ENCODE measurements around the gene RPS8. TPM values are rescaled to one million over a fixed set of nuclear protein-coding genes. Genes with fewer than 3 reads are reported as not detected.

The RPS8 gene
- total and polyA plus RNA-seq, 4 donors = 258 to 891 (median 575) TPM

DNA sequence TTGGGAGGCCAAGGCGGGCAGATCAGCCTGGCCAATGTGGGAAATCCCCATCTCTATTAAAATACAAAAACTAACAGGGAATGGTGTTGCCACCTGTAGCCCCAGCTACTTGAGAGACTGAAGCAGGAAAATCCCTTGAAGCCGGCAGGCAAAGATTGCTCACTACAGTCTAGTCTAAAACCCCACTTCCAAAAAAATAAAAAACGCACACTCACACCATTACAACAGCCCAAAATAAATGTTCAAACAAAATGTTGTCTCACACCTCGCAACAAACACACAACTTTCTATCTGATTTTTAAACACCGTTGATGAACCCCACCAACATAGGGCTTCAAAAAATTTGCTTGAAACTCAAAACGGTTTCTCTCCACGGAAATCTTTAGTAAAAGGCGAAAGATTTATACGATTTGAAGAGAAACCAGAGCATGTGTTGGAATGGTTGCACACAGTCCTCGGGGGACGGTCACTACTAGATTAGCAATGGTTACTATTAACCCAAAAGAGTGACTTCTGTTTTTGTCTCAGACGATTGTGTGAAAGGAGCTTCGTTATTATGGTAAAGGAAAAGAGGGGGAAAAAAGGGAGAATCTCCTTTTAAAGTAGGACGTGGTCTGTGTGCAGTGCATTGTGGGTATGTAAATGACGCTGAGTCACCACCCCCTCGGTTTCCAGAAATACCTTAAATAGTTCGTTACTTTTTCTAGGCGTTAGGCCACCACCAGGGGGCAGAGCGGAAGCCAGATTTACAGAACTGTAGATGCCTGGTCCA is 44.4 kb upstream of the RPS8 start, which contains the start of gene RNU5D-1:
Gene RNU5D-1 (minus strand): TSS at position 430 of the 772 bp plus-strand sequence.
- WGBS = under 1% methylated on average over 19 of the region's 19 CpGs
- H3K4me3 ChIP-seq (ENCODE audit: low read depth in 1 of 3, low read length in 3 of 3) = peak within 1 kb of the TSS in 1 of 3 donors; percentile 9

More for the DNA sequence above, 44.4 kb upstream of the RPS8 start, which contains the start of gene RNU5D-1:
- no peaks in the 10 kb centered on the region for H3K36me3 ChIP-seq (ENCODE audit: control insufficient read depth in 4 of 4, insufficient read depth in 3 of 4, low read depth in 1 of 4, low read length in 3 of 4)
- TF ChIP-seq EGR1 (IDR thresholded peaks at IDR 0.05; ENCODE audit: low read depth in 2 of 2) = peak; percentile 33 to 54
- peak; percentile 2 to 4 for TF ChIP-seq HNF4A (conservative IDR thresholded peaks at IDR 0.05)
- TF ChIP-seq YY1 (IDR thresholded peaks at IDR 0.05) = peak; percentile 43
- TF ChIP-seq RXRA (IDR thresholded peaks at IDR 0.05) = peak in 1 of 2 donors; percentile 6
- peak; percentile 64 to 76 for TF ChIP-seq RAD21 (IDR thresholded peaks at IDR 0.05)
- TF ChIP-seq, protein P1, sequence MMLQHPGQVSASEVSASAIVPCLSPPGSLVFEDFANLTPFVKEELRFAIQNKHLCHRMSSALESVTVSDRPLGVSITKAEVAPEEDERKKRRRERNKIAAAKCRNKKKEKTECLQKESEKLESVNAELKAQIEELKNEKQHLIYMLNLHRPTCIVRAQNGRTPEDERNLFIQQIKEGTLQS (IDR thresholded peaks at IDR 0.05) = peak; percentile 69
- TF ChIP-seq, protein P2, sequence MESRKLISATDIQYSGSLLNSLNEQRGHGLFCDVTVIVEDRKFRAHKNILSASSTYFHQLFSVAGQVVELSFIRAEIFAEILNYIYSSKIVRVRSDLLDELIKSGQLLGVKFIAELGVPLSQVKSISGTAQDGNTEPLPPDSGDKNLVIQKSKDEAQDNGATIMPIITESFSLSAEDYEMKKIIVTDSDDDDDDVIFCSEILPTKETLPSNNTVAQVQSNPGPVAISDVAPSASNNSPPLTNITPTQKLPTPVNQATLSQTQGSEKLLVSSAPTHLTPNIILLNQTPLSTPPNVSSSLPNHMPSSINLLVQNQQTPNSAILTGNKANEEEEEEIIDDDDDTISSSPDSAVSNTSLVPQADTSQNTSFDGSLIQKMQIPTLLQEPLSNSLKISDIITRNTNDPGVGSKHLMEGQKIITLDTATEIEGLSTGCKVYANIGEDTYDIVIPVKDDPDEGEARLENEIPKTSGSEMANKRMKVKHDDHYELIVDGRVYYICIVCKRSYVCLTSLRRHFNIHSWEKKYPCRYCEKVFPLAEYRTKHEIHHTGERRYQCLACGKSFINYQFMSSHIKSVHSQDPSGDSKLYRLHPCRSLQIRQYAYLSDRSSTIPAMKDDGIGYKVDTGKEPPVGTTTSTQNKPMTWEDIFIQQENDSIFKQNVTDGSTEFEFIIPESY (IDR thresholded peaks at IDR 0.05) = peak; percentile 39
- peak; percentile 39 for TF ChIP-seq GABPA (IDR thresholded peaks at IDR 0.05 in 1 of 2, conservative IDR thresholded peaks at IDR 0.05 in 1 of 2)
- no peak for TF ChIP-seq NR2F2 (IDR thresholded peaks at IDR 0.05)
- TF ChIP-seq, protein P3, sequence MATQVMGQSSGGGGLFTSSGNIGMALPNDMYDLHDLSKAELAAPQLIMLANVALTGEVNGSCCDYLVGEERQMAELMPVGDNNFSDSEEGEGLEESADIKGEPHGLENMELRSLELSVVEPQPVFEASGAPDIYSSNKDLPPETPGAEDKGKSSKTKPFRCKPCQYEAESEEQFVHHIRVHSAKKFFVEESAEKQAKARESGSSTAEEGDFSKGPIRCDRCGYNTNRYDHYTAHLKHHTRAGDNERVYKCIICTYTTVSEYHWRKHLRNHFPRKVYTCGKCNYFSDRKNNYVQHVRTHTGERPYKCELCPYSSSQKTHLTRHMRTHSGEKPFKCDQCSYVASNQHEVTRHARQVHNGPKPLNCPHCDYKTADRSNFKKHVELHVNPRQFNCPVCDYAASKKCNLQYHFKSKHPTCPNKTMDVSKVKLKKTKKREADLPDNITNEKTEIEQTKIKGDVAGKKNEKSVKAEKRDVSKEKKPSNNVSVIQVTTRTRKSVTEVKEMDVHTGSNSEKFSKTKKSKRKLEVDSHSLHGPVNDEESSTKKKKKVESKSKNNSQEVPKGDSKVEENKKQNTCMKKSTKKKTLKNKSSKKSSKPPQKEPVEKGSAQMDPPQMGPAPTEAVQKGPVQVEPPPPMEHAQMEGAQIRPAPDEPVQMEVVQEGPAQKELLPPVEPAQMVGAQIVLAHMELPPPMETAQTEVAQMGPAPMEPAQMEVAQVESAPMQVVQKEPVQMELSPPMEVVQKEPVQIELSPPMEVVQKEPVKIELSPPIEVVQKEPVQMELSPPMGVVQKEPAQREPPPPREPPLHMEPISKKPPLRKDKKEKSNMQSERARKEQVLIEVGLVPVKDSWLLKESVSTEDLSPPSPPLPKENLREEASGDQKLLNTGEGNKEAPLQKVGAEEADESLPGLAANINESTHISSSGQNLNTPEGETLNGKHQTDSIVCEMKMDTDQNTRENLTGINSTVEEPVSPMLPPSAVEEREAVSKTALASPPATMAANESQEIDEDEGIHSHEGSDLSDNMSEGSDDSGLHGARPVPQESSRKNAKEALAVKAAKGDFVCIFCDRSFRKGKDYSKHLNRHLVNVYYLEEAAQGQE (IDR thresholded peaks at IDR 0.05) = peak; percentile 64
- TF ChIP-seq FOXA1 (IDR thresholded peaks at IDR 0.05) = peak; percentile 32
- no peak for TF ChIP-seq HNF4G (IDR thresholded peaks at IDR 0.05)
- TF ChIP-seq, protein P4, sequence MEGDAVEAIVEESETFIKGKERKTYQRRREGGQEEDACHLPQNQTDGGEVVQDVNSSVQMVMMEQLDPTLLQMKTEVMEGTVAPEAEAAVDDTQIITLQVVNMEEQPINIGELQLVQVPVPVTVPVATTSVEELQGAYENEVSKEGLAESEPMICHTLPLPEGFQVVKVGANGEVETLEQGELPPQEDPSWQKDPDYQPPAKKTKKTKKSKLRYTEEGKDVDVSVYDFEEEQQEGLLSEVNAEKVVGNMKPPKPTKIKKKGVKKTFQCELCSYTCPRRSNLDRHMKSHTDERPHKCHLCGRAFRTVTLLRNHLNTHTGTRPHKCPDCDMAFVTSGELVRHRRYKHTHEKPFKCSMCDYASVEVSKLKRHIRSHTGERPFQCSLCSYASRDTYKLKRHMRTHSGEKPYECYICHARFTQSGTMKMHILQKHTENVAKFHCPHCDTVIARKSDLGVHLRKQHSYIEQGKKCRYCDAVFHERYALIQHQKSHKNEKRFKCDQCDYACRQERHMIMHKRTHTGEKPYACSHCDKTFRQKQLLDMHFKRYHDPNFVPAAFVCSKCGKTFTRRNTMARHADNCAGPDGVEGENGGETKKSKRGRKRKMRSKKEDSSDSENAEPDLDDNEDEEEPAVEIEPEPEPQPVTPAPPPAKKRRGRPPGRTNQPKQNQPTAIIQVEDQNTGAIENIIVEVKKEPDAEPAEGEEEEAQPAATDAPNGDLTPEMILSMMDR (IDR thresholded peaks at IDR 0.05; ENCODE audit: low read depth, low read length, missing input control) = peak; percentile 86
- TF ChIP-seq, protein P5, sequence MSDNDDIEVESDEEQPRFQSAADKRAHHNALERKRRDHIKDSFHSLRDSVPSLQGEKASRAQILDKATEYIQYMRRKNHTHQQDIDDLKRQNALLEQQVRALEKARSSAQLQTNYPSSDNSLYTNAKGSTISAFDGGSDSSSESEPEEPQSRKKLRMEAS (IDR thresholded peaks at IDR 0.05) = peak; percentile 64
- TF ChIP-seq JUND (IDR thresholded peaks at IDR 0.05) = peak; percentile 96 to 98
- TF ChIP-seq TAF1 (conservative IDR thresholded peaks at IDR 0.05) = peak; percentile 51
- TF ChIP-seq SP1 (IDR thresholded peaks at IDR 0.05) = peak; percentile 77
- peak; percentile 48 for TF ChIP-seq FOXA2 (IDR thresholded peaks at IDR 0.05)
- H3K9me3 ChIP-seq (ENCODE audit: control insufficient read depth in 4 of 4, low read length in 3 of 4) = no peaks in the 10 kb centered on the region
- peak within 1 kb of the TSS; percentile 90 to 98 for H3K27ac ChIP-seq (ENCODE audit: low read depth in 1 of 2, low read length in 2 of 2)
- peaks cover 0 to 1% (median 0%) of the 10 kb centered on the region in 4 donors for H3K4me1 ChIP-seq (ENCODE audit: control insufficient read depth in 4 of 4, insufficient read depth in 4 of 4, low read length in 3 of 4)
- DNase-seq (ENCODE audit: low spot score) = peak; percentile 95
- H3K27me3 ChIP-seq (ENCODE audit: control insufficient read depth in 4 of 4, insufficient read depth in 4 of 4, low read length in 3 of 4) = no peaks in the 10 kb centered on the region
- H3K9ac ChIP-seq (ENCODE audit: low read depth in 1 of 2, low read length in 2 of 2) = peak within 1 kb of the TSS; percentile 66 to 91
